Measurements from ENCODE around the gene CRISPLD2.

- TF ChIP-seq CREB1 (IDR thresholded peaks at IDR 0.05; ENCODE audit: low read depth), result no peak
- no peak for TF ChIP-seq TEAD4 (IDR thresholded peaks at IDR 0.05)
- TF ChIP-seq REST (IDR thresholded peaks at IDR 0.05; ENCODE audit: low read depth), result no peak
- TF ChIP-seq EGR1 (IDR thresholded peaks at IDR 0.05), result no peak
- TF ChIP-seq TAF1 (IDR thresholded peaks at IDR 0.05; ENCODE audit: low read depth), result no peak
- no peak for TF ChIP-seq EP300 (IDR thresholded peaks at IDR 0.05; ENCODE audit: borderline replicate concordance)
- no peak for TF ChIP-seq MAX (IDR thresholded peaks at IDR 0.05)
- TF ChIP-seq CEBPB (IDR thresholded peaks at IDR 0.05), result no peak
- TF ChIP-seq YY1 (IDR thresholded peaks at IDR 0.05; ENCODE audit: low read depth), result no peak
Measured at GRCh38 chr16:84832488-84833143, 12.8 kb downstream of the CRISPLD2 start.

Data from Ishikawa (cell line).